ENCODE results near the gene GALNT13.

GALNT13 gene

GRCh38 chr2:154259030-154259429 is 387.3 kb downstream of the GALNT13 start:
- no peak overlapping the region for H3K27ac ChIP-seq (ENCODE audit: low read length)
- no peak for DNase-seq
- no peaks in the 10 kb centered on the region for H3K27me3 ChIP-seq (replicated peaks; ENCODE audit: insufficient read depth, low read length)
- H3K9ac ChIP-seq (ENCODE audit: low read length): no peak overlapping the region
- no peaks in the 10 kb centered on the region for H4K20me1 ChIP-seq (ENCODE audit: insufficient read depth, low read length)
- H3K4me1 ChIP-seq (ENCODE audit: low read length): no peaks in the 10 kb centered on the region
- no peaks in the 10 kb centered on the region for H3F3A ChIP-seq (ENCODE audit: insufficient read depth, low read length)
- H2AFZ ChIP-seq (ENCODE audit: low read length): no peak overlapping the region
- TF ChIP-seq CTCF (IDR thresholded peaks at IDR 0.05; ENCODE audit: low read length) (no peak), EZH2phosphoT487 (IDR thresholded peaks at IDR 0.05; ENCODE audit: low read length) (no peak), EZH2 (optimal IDR thresholded peaks at IDR 0.05; ENCODE audit: low read depth, low read length) (no peak)
- H3K79me2 ChIP-seq (ENCODE audit: low read length): no peaks in the 10 kb centered on the region
- no peak overlapping the region for H3K4me3 ChIP-seq (ENCODE audit: low read length)
- no peaks in the 10 kb centered on the region for H3K9me3 ChIP-seq (replicated peaks; ENCODE audit: insufficient read depth, low read length)
- no peaks in the 10 kb centered on the region for H3K36me3 ChIP-seq (replicated peaks; ENCODE audit: insufficient read depth, low read length)
- no peaks in the 10 kb centered on the region for H3K9me2 ChIP-seq (replicated peaks; ENCODE audit: insufficient read depth, low read length)
- no peak overlapping the region for H3K4me2 ChIP-seq (ENCODE audit: low read depth, low read length)

- Histone ChIP-seq H3K36me3 (replicated peaks; ENCODE audit: insufficient read depth, low read length) (no peaks in the 10 kb centered on the region), H3K4me2 (ENCODE audit: low read depth, low read length) (no peak overlapping the region), H3K4me3 (ENCODE audit: low read length) (no peak overlapping the region), H4K20me1 (ENCODE audit: insufficient read depth, low read length) (no peaks in the 10 kb centered on the region), H3K27ac (ENCODE audit: low read length) (no peak overlapping the region), H3K9me3 (replicated peaks; ENCODE audit: insufficient read depth, low read length) (no peaks in the 10 kb centered on the region), H3K9me2 (replicated peaks; ENCODE audit: insufficient read depth, low read length) (no peaks in the 10 kb centered on the region), H3K9ac (ENCODE audit: low read length) (no peak overlapping the region), H3F3A (ENCODE audit: insufficient read depth, low read length) (no peaks in the 10 kb centered on the region), H3K4me1 (ENCODE audit: low read length) (no peaks in the 10 kb centered on the region), H3K27me3 (replicated peaks; ENCODE audit: insufficient read depth, low read length) (no peaks in the 10 kb centered on the region), H2AFZ (ENCODE audit: low read length) (no peak overlapping the region), H3K79me2 (ENCODE audit: low read length) (no peaks in the 10 kb centered on the region)
- DNase-seq: no peak
- no peak for TF ChIP-seq CTCF (IDR thresholded peaks at IDR 0.05; ENCODE audit: low read length)
- TF ChIP-seq EZH2phosphoT487 (IDR thresholded peaks at IDR 0.05; ENCODE audit: low read length): no peak
- no peak for TF ChIP-seq EZH2 (optimal IDR thresholded peaks at IDR 0.05; ENCODE audit: low read depth, low read length)
Measured at GRCh38 chr2:154261473-154262027, 389.8 kb downstream of the GALNT13 start.

- Histone ChIP-seq H3K27ac (ENCODE audit: low read length) (no peak overlapping the region), H3K27me3 (replicated peaks; ENCODE audit: insufficient read depth, low read length) (no peaks in the 10 kb centered on the region), H3K79me2 (ENCODE audit: low read length) (no peaks in the 10 kb centered on the region), H3F3A (ENCODE audit: insufficient read depth, low read length) (no peaks in the 10 kb centered on the region), H3K4me1 (ENCODE audit: low read length) (no peaks in the 10 kb centered on the region), H3K36me3 (replicated peaks; ENCODE audit: insufficient read depth, low read length) (no peaks in the 10 kb centered on the region), H3K4me2 (ENCODE audit: low read depth, low read length) (no peak overlapping the region), H3K9me3 (replicated peaks; ENCODE audit: insufficient read depth, low read length) (no peaks in the 10 kb centered on the region), H3K9me2 (replicated peaks; ENCODE audit: insufficient read depth, low read length) (no peaks in the 10 kb centered on the region), H4K20me1 (ENCODE audit: insufficient read depth, low read length) (no peaks in the 10 kb centered on the region), H3K4me3 (ENCODE audit: low read length) (no peak overlapping the region), H2AFZ (ENCODE audit: low read length) (no peak overlapping the region), H3K9ac (ENCODE audit: low read length) (no peak overlapping the region)
- no peak for TF ChIP-seq CTCF (IDR thresholded peaks at IDR 0.05; ENCODE audit: low read length)
- no peak for TF ChIP-seq EZH2 (optimal IDR thresholded peaks at IDR 0.05; ENCODE audit: low read depth, low read length)
- no peak for TF ChIP-seq EZH2phosphoT487 (IDR thresholded peaks at IDR 0.05; ENCODE audit: low read length)
- DNase-seq: no peak
Measured at GRCh38 chr2:154263206-154263605, 391.5 kb downstream of the GALNT13 start.

All from MM.1S (cell line).